CD14-positive monocyte (primary cell): ENCODE measurements around the gene ZNF816. TPM values are rescaled to one million over a fixed set of nuclear protein-coding genes. Genes with fewer than 3 reads are reported as not detected.

Source experiments
- DNase-seq, 3 donors: peaks; one replicate each; pipeline ENCODE4 v3.0.0-alpha.2; 2011 to 2022
- H2AFZ ChIP-seq: 2 replicates; pipeline ENCODE4 v1.6.0; 2012; ENCODE audit warnings: mild to moderate bottlenecking, low read depth, low read length, inconsistent platforms; ENCODE audit not compliant: insufficient read depth, poor library complexity, severe bottlenecking
- H3K27ac ChIP-seq, 2 donors: 1 replicate in 1 of 2; 2 replicates in 1 of 2; pipeline ENCODE4 v1.5.1; 2012 to 2013; ENCODE audit warnings: low read length in 2 of 2, control low read depth in 1 of 2, inconsistent platforms in 1 of 2, low read depth in 1 of 2, mild to moderate bottlenecking in 1 of 2
- H3K27me3 ChIP-seq, 2 donors: one replicate each; pipeline versions ENCODE4 v1.6.0 to v1.6.1; 2011 to 2013; ENCODE audit warnings: low read length in 2 of 2; ENCODE audit not compliant: control insufficient read depth in 2 of 2, insufficient read depth in 2 of 2
- H3K36me3 ChIP-seq, 2 donors: replicated peaks in 1 of 2; 1 replicate in 1 of 2; 2 replicates in 1 of 2; pipeline versions ENCODE4 v1.5.1 to v1.6.1; 2012 to 2013; ENCODE audit warnings: low read length in 2 of 2, control low read depth in 1 of 2, inconsistent platforms in 1 of 2, mild to moderate bottlenecking in 1 of 2; ENCODE audit not compliant: insufficient read depth in 2 of 2, control insufficient read depth in 1 of 2
- H3K4me1 ChIP-seq, 2 donors: 1 replicate in 1 of 2; 2 replicates in 1 of 2; pipeline versions ENCODE4 v1.5.1 to v1.6.1; 2012 to 2013; ENCODE audit warnings: low read length in 2 of 2, control low read depth in 1 of 2, inconsistent platforms in 1 of 2, mild to moderate bottlenecking in 1 of 2, moderate library complexity in 1 of 2; ENCODE audit not compliant: insufficient read depth in 2 of 2, control insufficient read depth in 1 of 2
- H3K4me2 ChIP-seq: replicated peaks from 2 replicates; pipeline ENCODE3; 2012; ENCODE audit warnings: low read length, moderate library complexity, mild to moderate bottlenecking; ENCODE audit not compliant: poor library complexity, severe bottlenecking; ENCODE audit errors: extremely low read depth
- H3K4me3 ChIP-seq, 3 experiments: fragments of 200-600 bp in 1 of 3; sonication (generic) in 1 of 3; replicated peaks in 1 of 3; 1 replicate in 2 of 3; 2 replicates in 1 of 3; pipeline ENCODE4 v1.5.1; 2011 to 2013; ENCODE audit warnings: low read length in 3 of 3, mild to moderate bottlenecking in 3 of 3, control low read depth in 2 of 3, low read depth in 2 of 3, inconsistent platforms in 1 of 3, moderate library complexity in 1 of 3
- H3K79me2 ChIP-seq: 2 replicates; pipeline ENCODE4 v1.6.0; 2012; ENCODE audit warnings: mild to moderate bottlenecking, control low read depth, inconsistent platforms, low read length, moderate library complexity; ENCODE audit not compliant: insufficient read depth
- H3K9ac ChIP-seq: 2 replicates; pipeline ENCODE4 v1.6.0; 2017; ENCODE audit warnings: low read length, mild to moderate bottlenecking; ENCODE audit not compliant: insufficient read depth, poor library complexity, severe bottlenecking
- H3K9me3 ChIP-seq, 2 donors: replicated peaks in 1 of 2; 1 replicate in 1 of 2; 2 replicates in 1 of 2; pipeline versions ENCODE4 v1.5.1 to v1.6.1; 2012 to 2013; ENCODE audit warnings: low read length in 2 of 2, control low read depth in 1 of 2; ENCODE audit not compliant: control insufficient read depth in 1 of 2, insufficient read depth in 1 of 2
- H4K20me1 ChIP-seq: 2 replicates; pipeline ENCODE4 v1.6.0; 2012; ENCODE audit warnings: mild to moderate bottlenecking, low read length, control low read depth, moderate library complexity; ENCODE audit not compliant: insufficient read depth
- H3K27ac Mint-ChIP-seq, 7 donors: one replicate each; pipeline ENCODE4 v1.8.0; 2020; ENCODE audit warnings: mild to moderate bottlenecking in 7 of 7, mixed read lengths in 7 of 7, moderate library complexity in 6 of 7, inconsistent platforms in 2 of 7
- H3K27me3 Mint-ChIP-seq, 3 donors: one replicate each; pipeline ENCODE4 v1.8.0; 2021 to 2022; ENCODE audit warnings: low read depth in 3 of 3, mild to moderate bottlenecking in 3 of 3, mixed read lengths in 3 of 3, moderate library complexity in 3 of 3, inconsistent platforms in 1 of 3
- H3K36me3 Mint-ChIP-seq, 2 donors: one replicate each; pipeline ENCODE4 v1.8.0; 2020; ENCODE audit warnings: mixed read lengths in 2 of 2, inconsistent platforms in 1 of 2, mild to moderate bottlenecking in 1 of 2
- H3K4me1 Mint-ChIP-seq: one replicate; pipeline ENCODE4 v1.8.0; 2020; ENCODE audit warnings: mild to moderate bottlenecking, mixed read lengths
- H3K4me3 Mint-ChIP-seq, 2 donors: one replicate each; pipeline ENCODE4 v1.8.0; 2020; ENCODE audit warnings: mild to moderate bottlenecking in 2 of 2, mixed read lengths in 2 of 2, moderate library complexity in 1 of 2
- H3K9me3 Mint-ChIP-seq, 7 donors: one replicate each; pipeline ENCODE4 v1.8.0; 2020 to 2022; ENCODE audit warnings: mixed read lengths in 7 of 7, mild to moderate bottlenecking in 6 of 7, moderate library complexity in 6 of 7, inconsistent platforms in 2 of 7
- WGBS: methylation state at CpG from one replicate; pipeline ENCODE4 v1.1.5; 2013; ENCODE audit warnings: missing lambda C conversion rate; ENCODE audit not compliant: insufficient coverage; 5-methylcytosine and 5-hydroxymethylcytosine counted together
- intact Hi-C, 2 donors: fragments of 100-400 bp; cut with micrococcal nuclease; formaldehyde crosslinking; loops; one replicate each; pipeline versions ENCODE4 v1.15.0 to v1.15.1; 2023
- polyA plus RNA-seq, 3 donors: library from polyadenylated mRNA; depleted of rRNA in 1 of 3; unstranded in 2 of 3; stranded (reverse) in 1 of 3; fragments of 300-500 nt in 2 of 3; fragments of >200 nt in 1 of 3; fragmentation: Illumina TruSeq in 2 of 3; gene quantifications; 1 replicate in 2 of 3; 2 replicates in 1 of 3; pipeline ENCODE4 v1.2.3, GENCODE V29; 2012 to 2021
- TF ChIP-seq, protein P1 (sequence below): fragments of 200-600 bp; IDR thresholded peaks from one replicate; pipeline ENCODE4 v1.8.0; 2022; ENCODE audit warnings: antibody characterized with exemption, mild to moderate bottlenecking

ZNF816 gene
- polyA plus RNA-seq, 3 donors: 1.4 to 4.3 (median 2.0) TPM

DNA sequence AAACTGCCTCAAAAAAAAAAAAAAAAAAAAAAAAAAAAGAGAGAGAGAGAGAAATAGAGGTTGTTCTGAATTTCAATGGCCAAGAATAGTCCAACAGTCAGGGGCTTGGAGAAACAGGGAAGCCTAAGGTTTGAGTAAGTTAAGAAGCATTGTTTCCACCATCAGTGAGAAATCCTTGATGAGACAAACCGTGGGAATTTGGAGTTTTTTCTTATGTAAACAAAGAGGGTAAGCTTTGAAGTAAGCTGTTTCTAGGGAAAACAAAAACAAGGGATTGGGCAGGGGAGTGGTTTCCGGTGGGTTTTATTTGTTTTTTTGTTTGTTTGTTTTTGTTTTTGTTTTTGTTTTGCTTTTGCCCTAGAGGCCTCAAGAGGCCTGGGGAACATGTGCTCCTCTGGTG is 39.8 kb upstream of the ZNF816 start:
- 67% methylated on average over 1 of the region's 2 CpGs for WGBS

DNA sequence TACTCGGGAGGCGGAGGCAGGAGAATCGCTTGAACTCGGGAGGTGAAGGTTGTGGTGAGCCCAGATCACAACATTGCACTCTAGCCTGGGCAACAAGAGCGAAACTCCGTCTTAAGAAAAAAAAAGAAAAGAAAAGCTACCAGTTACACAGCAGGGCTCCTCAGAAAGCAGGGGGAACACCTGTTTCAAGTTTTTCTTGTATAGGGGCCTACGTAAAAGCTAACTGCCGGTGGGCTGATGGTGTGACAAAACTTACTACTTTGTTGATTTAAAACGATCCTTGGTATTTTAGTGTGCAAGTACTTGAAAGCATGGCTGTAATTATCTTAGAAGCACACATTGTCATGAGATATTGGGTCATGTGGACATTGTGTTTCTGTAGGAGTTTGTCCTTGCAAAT is 35.3 kb upstream of the ZNF816 start:
- H3K9me3 ChIP-seq: peaks cover 73 to 74% of the 10 kb centered on the region in 2 donors
- intact Hi-C loops: loop anchor here in 1 of 2 donors (10.0 kb wide), 1 partner anchor 197 kb away; the partner anchor contains the start of gene ZNF665
- no peaks in the 10 kb centered on the region for H3K79me2 ChIP-seq
- H3K27ac ChIP-seq: no peak overlapping the region
- H3K36me3 Mint-ChIP-seq: peaks cover 0 to 3% of the 10 kb centered on the region in 2 donors
- no peak for DNase-seq
- 86% methylated on average over 7 of the region's 9 CpGs for WGBS
- no peak overlapping the region for H3K9ac ChIP-seq
- H3K27me3 ChIP-seq: peaks cover 0 to under 1% of the 10 kb centered on the region in 2 donors
- TF ChIP-seq, protein P1, sequence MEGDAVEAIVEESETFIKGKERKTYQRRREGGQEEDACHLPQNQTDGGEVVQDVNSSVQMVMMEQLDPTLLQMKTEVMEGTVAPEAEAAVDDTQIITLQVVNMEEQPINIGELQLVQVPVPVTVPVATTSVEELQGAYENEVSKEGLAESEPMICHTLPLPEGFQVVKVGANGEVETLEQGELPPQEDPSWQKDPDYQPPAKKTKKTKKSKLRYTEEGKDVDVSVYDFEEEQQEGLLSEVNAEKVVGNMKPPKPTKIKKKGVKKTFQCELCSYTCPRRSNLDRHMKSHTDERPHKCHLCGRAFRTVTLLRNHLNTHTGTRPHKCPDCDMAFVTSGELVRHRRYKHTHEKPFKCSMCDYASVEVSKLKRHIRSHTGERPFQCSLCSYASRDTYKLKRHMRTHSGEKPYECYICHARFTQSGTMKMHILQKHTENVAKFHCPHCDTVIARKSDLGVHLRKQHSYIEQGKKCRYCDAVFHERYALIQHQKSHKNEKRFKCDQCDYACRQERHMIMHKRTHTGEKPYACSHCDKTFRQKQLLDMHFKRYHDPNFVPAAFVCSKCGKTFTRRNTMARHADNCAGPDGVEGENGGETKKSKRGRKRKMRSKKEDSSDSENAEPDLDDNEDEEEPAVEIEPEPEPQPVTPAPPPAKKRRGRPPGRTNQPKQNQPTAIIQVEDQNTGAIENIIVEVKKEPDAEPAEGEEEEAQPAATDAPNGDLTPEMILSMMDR: no peak
- no peak overlapping the region for H2AFZ ChIP-seq
- no peak overlapping the region for H3K4me3 Mint-ChIP-seq
- peaks cover 30 to 91% (median 84%) of the 10 kb centered on the region in 7 donors for H3K9me3 Mint-ChIP-seq
- H3K36me3 ChIP-seq: no peaks in the 10 kb centered on the region
- H3K27ac Mint-ChIP-seq: no peak overlapping the region
- H3K4me1 Mint-ChIP-seq: peaks cover 10% of the 10 kb centered on the region
- H3K27me3 Mint-ChIP-seq: peaks cover 1 to 8% (median 2%) of the 10 kb centered on the region in 3 donors
- no peak overlapping the region for H3K4me3 ChIP-seq
- no peaks in the 10 kb centered on the region for H4K20me1 ChIP-seq
- H3K4me2 ChIP-seq: no peak overlapping the region
- peaks cover 8 to 9% of the 10 kb centered on the region in 2 donors for H3K4me1 ChIP-seq

More for the DNA sequence above, 39.8 kb upstream of the ZNF816 start:
- no peak for DNase-seq
- H3K4me3 ChIP-seq: no peak overlapping the region
- H3K27me3 ChIP-seq: no peaks in the 10 kb centered on the region
- H3K9ac ChIP-seq: no peak overlapping the region
- Mint-ChIP-seq H3K27ac (no peak overlapping the region), H3K9me3 (peaks cover 30 to 93% (median 81%) of the 10 kb centered on the region in 7 donors), H3K36me3 (no peaks in the 10 kb centered on the region), H3K4me3 (no peak overlapping the region), H3K27me3 (peaks cover 0 to 4% (median 2%) of the 10 kb centered on the region in 3 donors), H3K4me1 (no peaks in the 10 kb centered on the region)
- H3K4me1 ChIP-seq: no peaks in the 10 kb centered on the region
- peaks cover 79 to 82% of the 10 kb centered on the region in 2 donors for H3K9me3 ChIP-seq
- no peak overlapping the region for H3K27ac ChIP-seq
- intact Hi-C loops: no loop called here
- H3K36me3 ChIP-seq: no peaks in the 10 kb centered on the region
- H3K79me2 ChIP-seq: no peaks in the 10 kb centered on the region
- H2AFZ ChIP-seq: no peak overlapping the region
- TF ChIP-seq, protein P1: no peak
- no peaks in the 10 kb centered on the region for H4K20me1 ChIP-seq
- H3K4me2 ChIP-seq: no peak overlapping the region
